ENCODE data around the gene DLG3.

DLG3 gene

GRCh38 chrX:70554081-70554480, 109.4 kb downstream of the DLG3 start:
- TF ChIP-seq, protein P1, sequence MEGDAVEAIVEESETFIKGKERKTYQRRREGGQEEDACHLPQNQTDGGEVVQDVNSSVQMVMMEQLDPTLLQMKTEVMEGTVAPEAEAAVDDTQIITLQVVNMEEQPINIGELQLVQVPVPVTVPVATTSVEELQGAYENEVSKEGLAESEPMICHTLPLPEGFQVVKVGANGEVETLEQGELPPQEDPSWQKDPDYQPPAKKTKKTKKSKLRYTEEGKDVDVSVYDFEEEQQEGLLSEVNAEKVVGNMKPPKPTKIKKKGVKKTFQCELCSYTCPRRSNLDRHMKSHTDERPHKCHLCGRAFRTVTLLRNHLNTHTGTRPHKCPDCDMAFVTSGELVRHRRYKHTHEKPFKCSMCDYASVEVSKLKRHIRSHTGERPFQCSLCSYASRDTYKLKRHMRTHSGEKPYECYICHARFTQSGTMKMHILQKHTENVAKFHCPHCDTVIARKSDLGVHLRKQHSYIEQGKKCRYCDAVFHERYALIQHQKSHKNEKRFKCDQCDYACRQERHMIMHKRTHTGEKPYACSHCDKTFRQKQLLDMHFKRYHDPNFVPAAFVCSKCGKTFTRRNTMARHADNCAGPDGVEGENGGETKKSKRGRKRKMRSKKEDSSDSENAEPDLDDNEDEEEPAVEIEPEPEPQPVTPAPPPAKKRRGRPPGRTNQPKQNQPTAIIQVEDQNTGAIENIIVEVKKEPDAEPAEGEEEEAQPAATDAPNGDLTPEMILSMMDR (IDR thresholded peaks at IDR 0.05; ENCODE audit: low read depth, low read length) = peak; percentile 3; the same call in 1 of the 2 replicates
- no peak for DNase-seq (ENCODE audit: extremely low read depth, low read depth)

DNA sequence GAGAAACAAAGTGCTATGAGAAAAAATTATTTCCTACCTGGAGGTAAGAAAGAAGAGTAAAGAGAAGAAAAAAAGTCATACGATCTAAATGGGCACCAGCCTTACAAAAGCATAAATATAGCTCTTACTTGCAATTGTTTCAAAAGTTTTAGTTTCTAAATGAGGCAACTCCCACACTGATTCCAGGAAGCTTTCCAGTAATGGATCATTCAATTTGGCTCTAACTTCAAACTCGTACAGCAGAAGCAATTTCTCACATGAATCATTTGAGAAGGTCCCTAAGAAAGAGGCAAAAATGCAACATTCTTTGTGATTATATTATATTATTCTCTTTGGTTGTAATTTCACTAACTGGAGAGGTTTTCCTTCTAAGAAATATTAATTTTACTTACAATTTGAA, 109.9 kb downstream of the DLG3 start:
- TF ChIP-seq, protein P1 (IDR thresholded peaks at IDR 0.05; ENCODE audit: low read depth, low read length) = no peak
- no peak for DNase-seq (ENCODE audit: extremely low read depth, low read depth)

- no peak for DNase-seq (ENCODE audit: extremely low read depth, low read depth)
These were observed 110.3 kb downstream of the DLG3 start for GRCh38 chrX:70554948-70555347.

More at GRCh38 chrX:70554948-70555347, 110.3 kb downstream of the DLG3 start:
- TF ChIP-seq, protein P1 (IDR thresholded peaks at IDR 0.05; ENCODE audit: low read depth, low read length) = no peak

Measured in AG09319 (cell line).